Fibroblast of pulmonary artery (primary cell): ENCODE measurements around the gene SLC22A4.
A peak's percentile ranks its signal among the peaks of the same experiment; 100 is the strongest.

Experiments used
- DNase-seq: peaks from one replicate; pipeline ENCODE4 v3.0.0-alpha.2; 2010; ENCODE audit warnings: low read depth
- H3K4me3 ChIP-seq: replicated peaks from 2 replicates; pipeline ENCODE4 v1.5.1; 2011; ENCODE audit warnings: low read depth, mild to moderate bottlenecking, control low read depth, low read length, moderate library complexity
- CTCF ChIP-seq: IDR thresholded peaks from 2 replicates; pipeline ENCODE4 v1.5.1; 2011; ENCODE audit warnings: mild to moderate bottlenecking, control low read depth, low read length, inconsistent platforms; ENCODE audit errors: missing control alignments

Gene SLC22A4

GRCh38 chr5:132271251-132272246 is 22.6 kb upstream of the SLC22A4 start:
- DNase-seq: no peak
- no peak overlapping the region for H3K4me3 ChIP-seq
- no peak for TF ChIP-seq CTCF

GRCh38 chr5:132272311-132273210 is 21.6 kb upstream of the SLC22A4 start:
- no peak overlapping the region for H3K4me3 ChIP-seq
- DNase-seq: peak; percentile 64
- peak; percentile 82 for TF ChIP-seq CTCF

GRCh38 chr5:132273631-132274030 is 20.6 kb upstream of the SLC22A4 start:
- TF ChIP-seq CTCF: no peak
- DNase-seq: no peak
- H3K4me3 ChIP-seq: no peak overlapping the region

- H3K4me3 ChIP-seq: no peak overlapping the region
- no peak for TF ChIP-seq CTCF
- no peak for DNase-seq
These were observed 20.0 kb upstream of the SLC22A4 start for GRCh38 chr5:132274050-132274792.

- DNase-seq: no peak
- H3K4me3 ChIP-seq: no peak overlapping the region
- no peak for TF ChIP-seq CTCF
These were observed 18.6 kb upstream of the SLC22A4 start for GRCh38 chr5:132275367-132276220.
